Measurements from ENCODE around the gene CCDC61. TPM values are rescaled to one million over a fixed set of nuclear protein-coding genes. Genes with fewer than 3 reads are reported as not detected.

CCDC61 gene
- total and polyA plus RNA-seq, 2 experiments from 2014 or later = 2.6 to 6.9 TPM

- Histone ChIP-seq H3K27me3 (replicated peaks; ENCODE audit: insufficient read depth) (peaks cover 37% of the 10 kb centered on the region), H3F3A (ENCODE audit: insufficient read depth) (peaks cover 38% of the 10 kb centered on the region), H3K79me2 (ENCODE audit: insufficient read depth) (no peaks in the 10 kb centered on the region), H3K9me2 (ENCODE audit: insufficient read depth) (no peaks in the 10 kb centered on the region), H3K27ac (no peak overlapping the region), H3K9me3 (ENCODE audit: low read depth) (no peaks in the 10 kb centered on the region), H3K4me1 (ENCODE audit: insufficient read depth) (peaks cover 39% of the 10 kb centered on the region), H3K4me2 (ENCODE audit: unreplicated experiment) (no peak overlapping the region), H3K9ac (no peak overlapping the region), H3K36me3 (ENCODE audit: low read depth) (no peaks in the 10 kb centered on the region), H2AFZ (no peak overlapping the region), H3K4me3 (no peak overlapping the region), H4K20me1 (ENCODE audit: insufficient read depth) (no peaks in the 10 kb centered on the region)
- 81 to 100% methylated on average over 1 of the region's 1 CpG for WGBS, 2 experiments (ENCODE audit: low coverage in 1 of 2, low lambda C conversion rate in 2 of 2, missing lambda C conversion rate in 2 of 2)
- in situ Hi-C loops (cut with MboI) = no loop called here
- no peak for DNase-seq
- TF ChIP-seq EZH2 (IDR thresholded peaks at IDR 0.05; ENCODE audit: insufficient read depth, poor library complexity, severe bottlenecking) (no peak), EZH2phosphoT487 (IDR thresholded peaks at IDR 0.05; ENCODE audit: insufficient read depth, low read depth) (no peak)
Measured at GRCh38 chr19:46066471-46066870, 71.2 kb downstream of the CCDC61 start.

GRCh38 chr19:46067691-46068090, 72.4 kb downstream of the CCDC61 start:
- 78 to 79% methylated on average over 1 of the region's 1 CpG for WGBS, 2 experiments (ENCODE audit: low coverage in 1 of 2, low lambda C conversion rate in 2 of 2, missing lambda C conversion rate in 2 of 2)

More at GRCh38 chr19:46067691-46068090, 72.4 kb downstream of the CCDC61 start:
- in situ Hi-C loops (cut with MboI) = no loop called here
- H3K4me2 ChIP-seq (ENCODE audit: unreplicated experiment) = no peak overlapping the region
- no peaks in the 10 kb centered on the region for H3K79me2 ChIP-seq (ENCODE audit: insufficient read depth)
- H4K20me1 ChIP-seq (ENCODE audit: insufficient read depth) = no peaks in the 10 kb centered on the region
- no peaks in the 10 kb centered on the region for H3K9me2 ChIP-seq (ENCODE audit: insufficient read depth)
- H3K36me3 ChIP-seq (ENCODE audit: low read depth) = no peaks in the 10 kb centered on the region
- TF ChIP-seq EZH2phosphoT487 (IDR thresholded peaks at IDR 0.05; ENCODE audit: insufficient read depth, low read depth) (no peak), EZH2 (IDR thresholded peaks at IDR 0.05; ENCODE audit: insufficient read depth, poor library complexity, severe bottlenecking) (no peak)
- no peaks in the 10 kb centered on the region for H3K9me3 ChIP-seq (ENCODE audit: low read depth)
- H3F3A ChIP-seq (ENCODE audit: insufficient read depth) = peaks cover 38% of the 10 kb centered on the region
- peaks cover 39% of the 10 kb centered on the region for H3K4me1 ChIP-seq (ENCODE audit: insufficient read depth)
- no peak overlapping the region for H3K27ac ChIP-seq
- no peak for DNase-seq
- H2AFZ ChIP-seq = no peak overlapping the region
- H3K9ac ChIP-seq = no peak overlapping the region
- no peak overlapping the region for H3K4me3 ChIP-seq
- H3K27me3 ChIP-seq (replicated peaks; ENCODE audit: insufficient read depth) = peaks cover 36% of the 10 kb centered on the region

MicroRNAs encoded within 50 kb of the gene (microRNA counts, 767-probe panel; counts per million panel counts)
- microRNA hsa-miR-769-3p (447 counts per million, percentile 86 among the panel's probes with 10 or more counts), microRNA hsa-miR-769-5p (447 counts per million, percentile 86 among the panel's probes with 10 or more counts)

Small RNAs within 50 kb of the gene (microRNA-seq; reads per million reads assigned to microRNA genes)
- 213 reads per million, percentile 59 among the genes with 10 or more reads in this experiment for gene MIR769 (ENCODE audit: borderline number of aligned reads)

Small RNAs within 50 kb of the gene (small RNA-seq; reads per million reads assigned to genes)
- gene MIR769 (ENCODE audit: low read depth, low replicate concordance) = 6.0 reads per million, percentile 81 among the genes with 10 or more reads in this experiment

Other genes starting within 250 kb of the CCDC61 start
- 14.4 and 16.8 TPM in 2 replicates for gene SIX5, start 226.2 kb upstream of the CCDC61 start, total RNA-seq (2014; rRNA removed; shearing (Covaris generic))
- 6.1 and 8.2 TPM in 2 replicates for gene SIX5, start 226.2 kb upstream of the CCDC61 start, polyA plus RNA-seq (2016; fragmentation: Nextera tagmentation; extraction: Ambion mirVana)
- 26.6 and 34.4 TPM in 2 replicates for gene DMPK, start 213.0 kb upstream of the CCDC61 start, total RNA-seq (2014; rRNA removed; shearing (Covaris generic))
- 13.0 and 15.3 TPM in 2 replicates for gene DMPK, start 213.0 kb upstream of the CCDC61 start, polyA plus RNA-seq (2016; fragmentation: Nextera tagmentation; extraction: Ambion mirVana)
- 32.2 and 32.6 TPM in 2 replicates for gene DMWD, start 202.6 kb upstream of the CCDC61 start, total RNA-seq (2014; rRNA removed; shearing (Covaris generic))
- gene DMWD, start 202.6 kb upstream of the CCDC61 start, polyA plus RNA-seq (2016; fragmentation: Nextera tagmentation; extraction: Ambion mirVana) = 11.5 and 14.5 TPM in 2 replicates
- not detected in 2 replicates for gene RSPH6A, start 180.2 kb upstream of the CCDC61 start, total RNA-seq (2014; rRNA removed; shearing (Covaris generic))
- gene RSPH6A, start 180.2 kb upstream of the CCDC61 start, polyA plus RNA-seq (2016; fragmentation: Nextera tagmentation; extraction: Ambion mirVana) = not detected in 2 replicates
- gene SYMPK, start 132.3 kb upstream of the CCDC61 start, total RNA-seq (2014; rRNA removed; shearing (Covaris generic)) = 28.1 and 81.4 TPM in 2 replicates
- 14.8 and 17.8 TPM in 2 replicates for gene SYMPK, start 132.3 kb upstream of the CCDC61 start, polyA plus RNA-seq (2016; fragmentation: Nextera tagmentation; extraction: Ambion mirVana)
- gene FOXA3, start 131.1 kb upstream of the CCDC61 start, total RNA-seq (2014; rRNA removed; shearing (Covaris generic)) = not detected in 2 replicates
- not detected in 2 replicates for gene FOXA3, start 131.1 kb upstream of the CCDC61 start, polyA plus RNA-seq (2016; fragmentation: Nextera tagmentation; extraction: Ambion mirVana)
- gene IRF2BP1, start 109.3 kb upstream of the CCDC61 start, total RNA-seq (2014; rRNA removed; shearing (Covaris generic)) = 39.3 and 53.8 TPM in 2 replicates
- 7.8 and 8.6 TPM in 2 replicates for gene IRF2BP1, start 109.3 kb upstream of the CCDC61 start, polyA plus RNA-seq (2016; fragmentation: Nextera tagmentation; extraction: Ambion mirVana)
- 3.5 and 7.7 TPM in 2 replicates for gene MYPOP, start 92.9 kb upstream of the CCDC61 start, total RNA-seq (2014; rRNA removed; shearing (Covaris generic))
- 1.2 and 1.6 TPM in 2 replicates for gene MYPOP, start 92.9 kb upstream of the CCDC61 start, polyA plus RNA-seq (2016; fragmentation: Nextera tagmentation; extraction: Ambion mirVana)
- not detected in 2 replicates for gene NANOS2, start 80.7 kb upstream of the CCDC61 start, total RNA-seq (2014; rRNA removed; shearing (Covaris generic))
- gene NANOS2, start 80.7 kb upstream of the CCDC61 start, polyA plus RNA-seq (2016; fragmentation: Nextera tagmentation; extraction: Ambion mirVana) = not detected in 2 replicates
- gene NOVA2, start 21.6 kb upstream of the CCDC61 start, total RNA-seq (2014; rRNA removed; shearing (Covaris generic)) = not detected in 2 replicates
- not detected in 2 replicates for gene NOVA2, start 21.6 kb upstream of the CCDC61 start, polyA plus RNA-seq (2016; fragmentation: Nextera tagmentation; extraction: Ambion mirVana)
- gene PGLYRP1, start 27.6 kb downstream of the CCDC61 start, total RNA-seq (2014; rRNA removed; shearing (Covaris generic)) = not detected in 2 replicates
- gene PGLYRP1, start 27.6 kb downstream of the CCDC61 start, polyA plus RNA-seq (2016; fragmentation: Nextera tagmentation; extraction: Ambion mirVana) = not detected in 2 replicates
- not detected in 2 replicates for gene IGFL4, start 45.5 kb downstream of the CCDC61 start, total RNA-seq (2014; rRNA removed; shearing (Covaris generic))
- not detected in 2 replicates for gene IGFL4, start 45.5 kb downstream of the CCDC61 start, polyA plus RNA-seq (2016; fragmentation: Nextera tagmentation; extraction: Ambion mirVana)
- gene IGFL3, start 129.2 kb downstream of the CCDC61 start, total RNA-seq (2014; rRNA removed; shearing (Covaris generic)) = not detected in 2 replicates
- not detected in 2 replicates for gene IGFL3, start 129.2 kb downstream of the CCDC61 start, polyA plus RNA-seq (2016; fragmentation: Nextera tagmentation; extraction: Ambion mirVana)
- not detected in 2 replicates for gene IGFL2, start 152.8 kb downstream of the CCDC61 start, total RNA-seq (2014; rRNA removed; shearing (Covaris generic))
- gene IGFL2, start 152.8 kb downstream of the CCDC61 start, polyA plus RNA-seq (2016; fragmentation: Nextera tagmentation; extraction: Ambion mirVana) = not detected in 2 replicates
- not detected in 2 replicates for gene IGFL1, start 234.3 kb downstream of the CCDC61 start, total RNA-seq (2014; rRNA removed; shearing (Covaris generic))
- not detected in 2 replicates for gene IGFL1, start 234.3 kb downstream of the CCDC61 start, polyA plus RNA-seq (2016; fragmentation: Nextera tagmentation; extraction: Ambion mirVana)

Data from GM23248 (cell line).